ENCODE measurements around the gene MRPL34. TPM values are rescaled to one million over a fixed set of nuclear protein-coding genes. Genes with fewer than 3 reads are reported as not detected.
A peak's percentile ranks its signal among the peaks of the same experiment; 100 is the strongest.

The MRPL34 gene
- total and polyA plus RNA-seq, 9 of the 15 experiments (the other 6 are each of a cell fraction or from before 2014, with no cell fraction given) = 11.5 to 256 (median 72.5) TPM

DNA sequence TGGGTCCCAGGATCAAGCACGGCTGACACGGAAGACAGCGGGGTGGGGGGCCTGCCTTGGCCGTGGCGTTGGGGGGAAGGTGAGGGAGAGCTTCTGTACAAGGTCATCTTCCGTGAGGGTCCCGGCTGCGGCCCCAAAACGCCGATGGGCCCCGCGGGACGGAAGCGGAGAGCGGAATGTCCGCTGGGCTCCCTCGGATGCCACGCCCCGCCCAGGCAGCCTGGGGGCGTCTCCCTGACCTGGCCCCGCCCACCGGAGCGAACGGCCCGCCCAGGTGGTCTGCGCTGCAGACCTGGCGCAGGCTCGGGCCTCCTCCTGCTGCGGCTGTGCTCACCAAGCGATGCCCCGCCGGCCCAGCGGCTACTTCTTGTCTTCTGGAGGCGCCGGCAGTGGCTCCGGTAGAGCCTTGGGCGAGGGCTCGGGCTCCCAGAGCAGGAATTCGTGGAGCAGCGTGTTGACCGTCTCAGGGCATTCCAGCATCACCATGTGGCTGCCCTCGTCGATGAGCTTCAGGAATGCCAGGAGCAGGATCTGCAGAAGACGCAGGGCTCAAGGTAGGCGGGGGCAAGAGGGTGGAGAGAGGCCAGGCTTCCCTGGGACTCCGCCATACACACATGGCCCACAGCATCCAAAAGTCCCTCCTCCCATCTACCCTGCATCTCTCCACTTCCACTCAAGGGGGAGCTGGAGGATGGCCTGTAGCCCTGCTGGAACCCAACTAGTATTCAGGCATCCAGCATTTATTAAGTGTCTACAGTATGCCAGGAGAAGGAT is 13.2 kb upstream of the MRPL34 start (continued):
- no peak for TF ChIP-seq ZNF707 (CRISPR knock-in tag; conservative IDR thresholded peaks at IDR 0.05)
- TF ChIP-seq RB1 (IDR thresholded peaks at IDR 0.05; ENCODE audit: low read depth) = no peak
- no peak for TF ChIP-seq LARP7 (IDR thresholded peaks at IDR 0.05)
- no peak for TF ChIP-seq RFX5 (IDR thresholded peaks at IDR 0.05; ENCODE audit: low read depth, low read length)
- no peak for TF ChIP-seq GTF2E2 (tag; IDR thresholded peaks at IDR 0.05)
- no peak; the same call in 1 of the 2 replicates for TF ChIP-seq TEAD4 (IDR thresholded peaks at IDR 0.05; ENCODE audit: low read length)
- TF ChIP-seq TEAD4 (CRISPR knock-in tag; IDR thresholded peaks at IDR 0.05; ENCODE audit: borderline replicate concordance) = no peak
- TF ChIP-seq, protein P1, sequence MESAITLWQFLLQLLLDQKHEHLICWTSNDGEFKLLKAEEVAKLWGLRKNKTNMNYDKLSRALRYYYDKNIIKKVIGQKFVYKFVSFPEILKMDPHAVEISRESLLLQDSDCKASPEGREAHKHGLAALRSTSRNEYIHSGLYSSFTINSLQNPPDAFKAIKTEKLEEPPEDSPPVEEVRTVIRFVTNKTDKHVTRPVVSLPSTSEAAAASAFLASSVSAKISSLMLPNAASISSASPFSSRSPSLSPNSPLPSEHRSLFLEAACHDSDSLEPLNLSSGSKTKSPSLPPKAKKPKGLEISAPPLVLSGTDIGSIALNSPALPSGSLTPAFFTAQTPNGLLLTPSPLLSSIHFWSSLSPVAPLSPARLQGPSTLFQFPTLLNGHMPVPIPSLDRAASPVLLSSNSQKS (CRISPR knock-in tag; IDR thresholded peaks at IDR 0.05) = no peak
- TF ChIP-seq, protein P2, sequence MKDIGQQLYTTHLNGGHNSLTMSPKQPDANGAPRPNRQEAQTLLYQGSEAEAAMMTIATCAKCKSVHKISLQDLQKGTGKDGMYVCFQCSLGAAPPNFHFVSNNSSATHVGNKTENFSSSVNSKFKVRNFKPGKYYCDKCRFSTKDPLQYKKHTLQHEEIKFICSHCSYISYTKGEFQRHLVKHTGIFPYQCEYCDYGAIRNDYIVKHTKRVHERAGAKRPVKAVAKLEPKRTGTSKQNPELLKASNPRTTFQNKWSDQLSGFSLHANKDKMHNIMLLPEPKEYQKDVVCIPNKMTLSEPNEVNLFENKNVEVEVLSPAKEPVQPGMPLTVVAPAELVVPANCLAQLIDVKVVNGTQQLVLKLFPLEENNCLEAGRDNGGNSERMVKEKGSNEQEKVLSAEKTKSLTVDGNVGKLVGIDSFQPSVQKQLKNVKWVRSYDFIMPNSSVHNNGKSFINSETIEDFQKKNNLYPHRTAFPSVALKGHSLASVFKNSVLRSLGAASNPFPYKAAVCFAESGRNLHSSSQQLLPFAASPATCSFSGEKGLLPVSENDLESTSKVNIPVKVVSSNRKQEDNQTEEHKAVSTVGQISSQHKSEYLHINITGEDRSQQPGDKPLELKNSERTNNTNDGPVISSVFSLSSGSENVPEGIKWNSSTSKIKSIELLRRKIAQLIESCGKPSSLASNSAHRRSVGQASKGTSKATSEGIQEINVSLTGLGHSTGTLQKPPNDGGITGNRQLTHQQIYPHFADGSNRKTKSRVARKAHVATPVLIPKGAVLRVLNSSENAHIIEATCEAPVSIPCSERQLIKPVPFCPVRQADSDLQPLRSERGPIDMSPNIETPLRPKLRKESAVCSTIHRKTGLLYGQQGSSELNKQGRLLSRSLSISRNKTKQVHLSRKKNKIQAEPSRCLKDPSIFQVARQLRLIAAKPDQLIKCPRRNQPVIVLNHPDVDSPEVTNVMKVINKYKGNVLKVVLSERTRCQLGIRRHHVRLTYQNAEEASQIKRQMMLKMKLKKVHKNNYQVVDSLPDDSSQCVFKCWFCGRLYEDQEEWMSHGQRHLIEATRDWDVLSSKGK (CRISPR knock-in tag; IDR thresholded peaks at IDR 0.05) = no peak
- no peak for TF ChIP-seq ZC3H8 (IDR thresholded peaks at IDR 0.05)
- TF ChIP-seq, protein P3, sequence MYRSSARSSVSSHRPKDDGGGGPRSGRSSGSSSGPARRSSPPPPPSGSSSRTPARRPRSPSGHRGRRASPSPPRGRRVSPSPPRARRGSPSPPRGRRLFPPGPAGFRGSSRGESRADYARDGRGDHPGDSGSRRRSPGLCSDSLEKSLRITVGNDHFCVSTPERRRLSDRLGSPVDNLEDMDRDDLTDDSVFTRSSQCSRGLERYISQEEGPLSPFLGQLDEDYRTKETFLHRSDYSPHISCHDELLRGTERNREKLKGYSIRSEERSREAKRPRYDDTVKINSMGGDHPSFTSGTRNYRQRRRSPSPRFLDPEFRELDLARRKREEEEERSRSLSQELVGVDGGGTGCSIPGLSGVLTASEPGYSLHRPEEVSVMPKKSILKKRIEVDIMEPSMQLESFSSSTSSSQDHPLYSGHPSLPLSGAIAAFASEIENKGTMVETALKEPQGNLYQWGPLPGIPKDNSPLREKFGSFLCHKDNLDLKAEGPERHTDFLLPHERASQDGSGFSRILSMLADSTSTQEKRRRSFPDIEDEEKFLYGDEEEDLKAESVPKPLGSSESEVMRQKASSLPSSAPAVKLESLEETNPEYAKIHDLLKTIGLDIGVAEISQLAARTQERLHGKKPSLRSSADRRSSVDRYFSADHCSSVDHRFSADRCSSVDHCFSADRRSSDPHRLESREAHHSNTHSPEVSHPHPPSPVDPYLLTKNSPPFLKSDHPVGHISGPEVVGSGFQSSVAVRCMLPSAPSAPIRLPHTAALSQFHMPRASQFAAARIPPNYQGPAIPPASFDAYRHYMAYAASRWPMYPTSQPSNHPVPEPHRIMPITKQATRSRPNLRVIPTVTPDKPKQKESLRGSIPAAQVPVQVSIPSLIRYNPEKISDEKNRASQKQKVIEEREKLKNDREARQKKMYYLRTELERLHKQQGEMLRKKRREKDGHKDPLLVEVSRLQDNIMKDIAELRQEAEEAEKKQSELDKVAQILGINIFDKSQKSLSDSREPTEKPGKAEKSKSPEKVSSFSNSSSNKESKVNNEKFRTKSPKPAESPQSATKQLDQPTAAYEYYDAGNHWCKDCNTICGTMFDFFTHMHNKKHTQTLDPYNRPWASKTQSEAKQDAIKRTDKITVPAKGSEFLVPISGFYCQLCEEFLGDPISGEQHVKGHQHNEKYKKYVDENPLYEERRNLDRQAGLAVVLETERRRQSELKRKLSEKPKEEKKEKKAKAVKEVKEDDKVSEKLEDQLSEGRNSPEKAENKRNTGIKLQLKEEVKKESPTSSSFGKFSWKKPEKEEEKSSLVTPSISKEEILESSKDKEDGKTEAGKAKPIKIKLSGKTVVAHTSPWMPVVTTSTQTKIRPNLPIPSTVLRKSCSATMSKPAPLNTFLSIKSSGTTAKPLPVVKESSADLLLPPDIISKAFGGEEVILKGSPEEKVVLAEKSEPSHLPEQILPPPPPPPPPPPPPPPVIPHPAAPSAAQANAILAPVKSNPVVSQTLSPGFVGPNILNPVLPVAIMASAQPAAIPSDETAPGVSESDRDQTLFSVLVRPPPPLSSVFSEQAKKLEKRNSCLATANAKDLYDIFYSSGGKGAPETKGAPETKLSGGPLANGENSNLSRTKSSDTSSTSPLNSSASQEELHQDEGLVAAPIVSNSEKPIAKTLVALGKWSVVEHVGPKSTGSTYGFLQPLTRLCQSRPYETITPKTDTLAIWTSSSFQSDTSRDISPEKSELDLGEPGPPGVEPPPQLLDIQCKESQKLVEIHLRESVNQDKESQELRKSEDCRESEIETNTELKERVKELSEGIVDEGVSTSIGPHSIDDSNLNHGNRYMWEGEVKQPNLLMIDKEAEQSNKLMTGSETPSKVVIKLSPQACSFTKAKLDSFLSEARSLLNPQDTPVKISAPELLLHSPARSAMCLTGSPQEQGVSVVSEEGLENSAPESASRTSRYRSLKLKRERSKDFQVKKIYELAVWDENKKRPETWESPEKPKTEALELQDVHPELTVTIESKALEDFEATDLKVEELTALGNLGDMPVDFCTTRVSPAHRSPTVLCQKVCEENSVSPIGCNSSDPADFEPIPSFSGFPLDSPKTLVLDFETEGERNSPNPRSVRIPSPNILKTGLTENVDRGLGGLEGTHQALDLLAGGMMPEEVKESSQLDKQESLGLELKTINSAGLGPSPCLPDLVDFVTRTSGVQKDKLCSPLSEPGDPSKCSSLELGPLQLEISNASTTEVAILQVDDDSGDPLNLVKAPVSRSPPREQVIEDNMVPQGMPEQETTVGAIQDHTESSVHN (IDR thresholded peaks at IDR 0.05; ENCODE audit: borderline replicate concordance in 1 of 2, low read depth in 1 of 2) = no peak
- TF ChIP-seq HCFC1 (IDR thresholded peaks at IDR 0.05; ENCODE audit: low read depth, low read length) = peak; percentile 37; the same call in 1 of the 2 replicates
- TF ChIP-seq ZNF282 (CRISPR knock-in tag; IDR thresholded peaks at IDR 0.05) = no peak
- no peak for TF ChIP-seq HDAC8 (tag; IDR thresholded peaks at IDR 0.05)
- no peak for TF ChIP-seq SIN3B (IDR thresholded peaks at IDR 0.05; ENCODE audit: low read depth)
- no peak for TF ChIP-seq KLF1 (tag; IDR thresholded peaks at IDR 0.05)

Data from K562 (cell line).